Measurements from ENCODE around the gene ELMO1. TPM values are rescaled to one million over a fixed set of nuclear protein-coding genes. Genes with fewer than 3 reads are reported as not detected.

The ELMO1 gene
- total RNA-seq, 4 donors from 2014 or later, result 31.1 to 42.9 (median 38.7) TPM

GRCh38 chr7:37322831-37323230, 125.8 kb downstream of the ELMO1 start:
- TF ChIP-seq POLR2AphosphoS5 (IDR thresholded peaks at IDR 0.05) (no peak), CTCF (IDR thresholded peaks at IDR 0.05) (no peak), EP300 (IDR thresholded peaks at IDR 0.05) (no peak), POLR2A (IDR thresholded peaks at IDR 0.05; ENCODE audit: low read depth) (no peak)
- no peaks in the 10 kb centered on the region for H3K36me3 ChIP-seq
- DNase-seq (ENCODE audit: extremely low spot score), result no peak
- H3K4me3 ChIP-seq, result no peak overlapping the region
- 84% methylated on average over 4 of the region's 4 CpGs for WGBS
- no peak overlapping the region for H3K27ac ChIP-seq (replicated peaks in 1 of 4)
- no peaks in the 10 kb centered on the region for H3K27me3 ChIP-seq
- H3K4me1 ChIP-seq, result no peaks in the 10 kb centered on the region
- no peaks in the 10 kb centered on the region for H3K9me3 ChIP-seq
- intact Hi-C loops (cut with DNase I), result no loop called here

GRCh38 chr7:37320848-37321468, 127.7 kb downstream of the ELMO1 start:
- 92% methylated on average over 10 of the region's 10 CpGs for WGBS

GRCh38 chr7:37320140-37320847, 128.4 kb downstream of the ELMO1 start:
- no peak for DNase-seq (ENCODE audit: extremely low spot score)
- Histone ChIP-seq H3K9me3 (no peaks in the 10 kb centered on the region), H3K4me1 (peaks cover 0 to 11% (median 2%) of the 10 kb centered on the region in 4 donors), H3K27me3 (no peaks in the 10 kb centered on the region), H3K36me3 (no peaks in the 10 kb centered on the region), H3K4me3 (no peak overlapping the region), H3K27ac (replicated peaks in 1 of 4) (no peak overlapping the region)
- intact Hi-C loops (cut with DNase I), result no loop called here
- TF ChIP-seq CTCF (IDR thresholded peaks at IDR 0.05) (no peak), EP300 (IDR thresholded peaks at IDR 0.05) (no peak), POLR2A (IDR thresholded peaks at IDR 0.05; ENCODE audit: low read depth) (no peak), POLR2AphosphoS5 (IDR thresholded peaks at IDR 0.05) (no peak)
- 74% methylated on average over 6 of the region's 6 CpGs for WGBS

More at GRCh38 chr7:37320848-37321468, 127.7 kb downstream of the ELMO1 start:
- intact Hi-C loops (cut with DNase I), result no loop called here
- no peak for DNase-seq (ENCODE audit: extremely low spot score)
- TF ChIP-seq POLR2A (IDR thresholded peaks at IDR 0.05; ENCODE audit: low read depth), result no peak
- no peak for TF ChIP-seq POLR2AphosphoS5 (IDR thresholded peaks at IDR 0.05)
- Histone ChIP-seq H3K9me3 (no peaks in the 10 kb centered on the region), H3K27ac (replicated peaks in 1 of 4) (no peak overlapping the region), H3K27me3 (no peaks in the 10 kb centered on the region), H3K36me3 (no peaks in the 10 kb centered on the region), H3K4me1 (peaks cover 0 to 7% (median 2%) of the 10 kb centered on the region in 4 donors), H3K4me3 (no peak overlapping the region)

- intact Hi-C loops (cut with DNase I), result no loop called here
- Histone ChIP-seq H3K4me1 (peaks cover 0 to 11% (median 2%) of the 10 kb centered on the region in 4 donors), H3K9me3 (no peaks in the 10 kb centered on the region), H3K27ac (replicated peaks in 1 of 4) (no peak overlapping the region), H3K4me3 (no peak overlapping the region), H3K36me3 (peaks cover 0 to 11% (median 0%) of the 10 kb centered on the region in 4 donors), H3K27me3 (no peaks in the 10 kb centered on the region)
- DNase-seq (ENCODE audit: extremely low spot score), result no peak
- 79% methylated on average over 2 of the region's 2 CpGs for WGBS
- TF ChIP-seq POLR2AphosphoS5 (IDR thresholded peaks at IDR 0.05), result no peak
- no peak for TF ChIP-seq CTCF (IDR thresholded peaks at IDR 0.05)
- no peak for TF ChIP-seq POLR2A (IDR thresholded peaks at IDR 0.05; ENCODE audit: low read depth)
- no peak for TF ChIP-seq EP300 (IDR thresholded peaks at IDR 0.05)
Observed at GRCh38 chr7:37318541-37318940, 130.1 kb downstream of the ELMO1 start.
